VCaP (cell line): ENCODE measurements around the gene CHL1.

Experiments used
- H3K27ac ChIP-seq: fragments of 450-650 bp; 2 replicates; pipeline ENCODE4 v1.5.1; 2017
- CTCF ChIP-seq: fragments of 450-650 bp; conservative IDR thresholded peaks from 2 replicates; pipeline ENCODE4 v1.5.1; 2017; ENCODE audit warnings: mild to moderate bottlenecking, moderate library complexity

CHL1 gene

DNA sequence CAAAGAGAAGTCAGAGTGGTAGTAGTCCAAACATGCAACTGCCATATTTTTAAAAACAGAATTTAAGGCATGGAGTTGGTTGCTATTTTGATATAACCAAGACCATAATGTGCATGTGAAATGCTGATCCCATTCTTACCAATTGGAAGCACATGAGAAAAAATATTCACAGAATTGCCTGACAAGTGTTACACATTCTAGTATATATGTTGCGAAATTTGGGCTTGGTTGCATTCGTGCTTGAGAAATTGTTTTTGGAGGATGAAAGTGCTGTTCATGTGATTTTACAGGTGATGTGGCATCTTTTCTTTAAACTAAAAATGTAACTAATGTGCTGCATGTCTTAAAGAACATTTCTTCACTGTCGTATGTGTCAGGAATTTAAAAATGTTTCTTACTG lies 199.7 kb downstream of the CHL1 start:
- TF ChIP-seq CTCF = no peak
- no peak overlapping the region for H3K27ac ChIP-seq

DNA sequence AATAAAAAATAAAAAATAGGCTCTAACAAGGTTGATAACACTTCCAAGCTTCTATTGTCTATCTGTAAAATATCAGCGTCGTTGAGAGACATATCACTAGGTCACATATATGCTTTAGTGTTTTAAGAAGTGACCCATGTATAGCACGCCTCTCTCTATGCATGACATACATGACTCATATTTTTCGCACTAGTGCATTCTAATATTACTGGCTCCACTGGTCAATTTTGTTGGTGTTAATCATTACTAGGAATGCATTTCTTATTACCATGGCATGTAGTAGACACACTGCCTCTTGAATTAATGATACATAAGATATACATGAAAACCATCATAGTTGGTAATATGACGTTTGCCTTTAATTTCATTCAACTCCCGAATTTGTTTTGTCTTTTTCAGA lies 203.1 kb downstream of the CHL1 start:
- no peak for TF ChIP-seq CTCF
- no peak overlapping the region for H3K27ac ChIP-seq

DNA sequence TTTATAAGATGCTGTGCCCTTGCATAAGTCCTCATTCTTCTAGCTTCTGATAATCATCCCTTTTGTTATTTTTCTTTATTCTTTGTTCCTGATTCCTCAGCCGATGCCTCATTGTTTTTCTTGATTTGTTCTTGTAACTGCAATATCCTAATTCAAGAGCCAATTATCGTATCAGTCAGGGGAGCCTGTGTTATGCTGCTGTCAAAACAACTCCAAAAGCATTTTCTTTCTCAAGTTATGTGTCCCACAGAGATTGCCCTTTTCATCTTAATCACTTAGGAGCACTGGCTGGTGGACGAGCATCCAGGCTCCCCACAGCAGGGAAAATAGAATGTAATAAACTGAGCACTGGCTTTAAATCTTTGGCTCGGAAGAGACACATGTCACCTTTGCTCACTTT lies 207.3 kb downstream of the CHL1 start:
- no peak overlapping the region for H3K27ac ChIP-seq
- TF ChIP-seq CTCF = no peak

GRCh38 chr3:409011-409410 lies 212.4 kb downstream of the CHL1 start:
- H3K27ac ChIP-seq = no peak overlapping the region
- TF ChIP-seq CTCF = no peak

DNA sequence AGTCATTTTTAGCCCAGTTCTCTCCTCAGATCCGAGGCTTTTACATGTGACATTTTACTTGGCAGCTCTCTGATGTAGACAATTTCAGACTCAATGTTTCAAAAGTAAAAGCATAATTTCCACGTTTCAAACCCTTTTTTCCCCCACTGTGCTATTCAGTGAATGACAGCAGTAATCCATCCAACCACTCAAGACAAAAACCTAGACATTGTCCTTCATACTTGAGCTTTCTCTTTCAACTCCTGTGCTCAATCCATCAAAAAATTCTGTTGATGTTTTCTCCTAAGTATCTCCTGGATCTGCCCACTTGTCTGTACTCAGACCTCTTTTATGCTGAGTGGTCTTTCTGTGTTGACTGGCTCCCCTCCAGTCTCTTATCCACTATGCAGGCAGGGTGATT lies 214.7 kb downstream of the CHL1 start:
- TF ChIP-seq CTCF = no peak

GRCh38 chr3:414063-414462 lies 217.5 kb downstream of the CHL1 start:
- no peak overlapping the region for H3K27ac ChIP-seq
- TF ChIP-seq CTCF = peak; percentile 74

More for the DNA sequence above, 214.7 kb downstream of the CHL1 start:
- no peak overlapping the region for H3K27ac ChIP-seq

- no peak for TF ChIP-seq CTCF
- H3K27ac ChIP-seq = no peak overlapping the region
Observed at GRCh38 chr3:418239-418929, 221.8 kb downstream of the CHL1 start.
